Measurements from ENCODE around the gene TCF21. TPM values are rescaled to one million over a fixed set of nuclear protein-coding genes. Genes with fewer than 3 reads are reported as not detected.

The TCF21 gene
- not detected in 2 replicates for total RNA-seq (2013; cell fraction: nucleolus; rRNA removed)
- total RNA-seq (2014; rRNA removed) (not detected in 2 replicates), total RNA-seq (2014; rRNA removed; fragmentation: Illumina TruSeq; extraction: Trizol) (not detected in 2 replicates), total RNA-seq (2021) (0.08 TPM in 1 of 2 replicates, not detected in the other), polyA plus RNA-seq (2011; rRNA removed) (not detected in 2 replicates), polyA plus RNA-seq (2014; fragmentation: Illumina TruSeq; extraction: Trizol) (not detected in 2 replicates), polyA plus RNA-seq (2014; fragmentation: Nextera tagmentation; extraction: Ambion mirVana) (not detected), polyA plus RNA-seq (2014; rRNA removed) (not detected in 2 replicates), polyA plus RNA-seq (2016; fragmentation: Nextera tagmentation; extraction: Ambion mirVana) (not detected), polyA minus RNA-seq (2011; rRNA and poly(A)+ RNA removed) (not detected in 2 replicates), Bru-seq, nascent RNA (not detected), BruChase-seq, experiment 1, labeled RNA remaining after a 6-hour chase (not detected), BruChase-seq, experiment 2, labeled RNA remaining after a 2-hour chase (not detected)
- polyA plus RNA-seq (2011; ENCODE audit: low read depth), result not detected
- polyA plus RNA-seq (2011; cell fraction: cytosol; rRNA removed), result not detected in 2 replicates
- not detected in 2 replicates for polyA plus RNA-seq (2011; cell fraction: nucleus; rRNA removed)
- not detected in 2 replicates for polyA plus RNA-seq (2012)
- not detected in 2 replicates for polyA minus RNA-seq (2011; cell fraction: cytosol; rRNA and poly(A)+ RNA removed)
- not detected in 2 replicates for polyA minus RNA-seq (2011; cell fraction: nucleus; rRNA and poly(A)+ RNA removed)
- long read RNA-seq, experiment 1, result 0 reads
- long read RNA-seq, experiment 2, result 0 reads

DNA sequence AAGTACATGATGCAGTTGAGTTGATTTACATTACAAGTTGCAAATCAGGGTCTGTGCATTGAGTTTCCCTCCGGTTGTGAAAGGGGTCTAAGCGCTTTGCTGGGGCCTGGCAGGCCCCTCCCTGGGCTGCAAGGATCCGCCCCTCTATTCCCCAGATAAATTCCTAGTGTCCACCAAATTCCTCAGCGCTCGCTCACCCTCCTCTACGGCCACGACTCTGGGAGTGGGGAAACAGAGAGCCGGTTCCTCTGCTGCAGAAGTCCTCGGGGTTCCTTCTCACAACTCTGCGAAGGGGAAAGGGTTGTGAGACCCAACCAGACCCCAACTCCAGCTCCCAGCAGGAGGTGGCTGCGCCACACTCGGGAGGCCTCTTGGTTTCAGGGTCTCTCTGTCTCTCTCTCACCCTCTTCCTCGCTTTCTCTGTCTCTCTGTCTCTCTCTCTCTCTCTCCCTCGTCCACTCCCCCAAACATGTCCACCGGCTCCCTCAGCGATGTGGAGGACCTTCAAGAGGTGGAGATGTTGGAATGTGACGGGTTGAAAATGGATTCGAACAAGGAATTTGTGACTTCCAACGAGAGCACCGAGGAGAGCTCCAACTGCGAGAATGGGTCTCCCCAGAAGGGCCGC lies at the start of gene TCF21:
TSS of gene TCF21 (plus strand) at position 185 of the 628 bp plus-strand sequence. CDS start at position 470, 285 bp downstream.
- Histone ChIP-seq H3K4me3 (no peak within 1 kb of the TSS), H3K9me3 (replicated peaks; ENCODE audit: control insufficient read depth, insufficient read depth, low read length) (no peaks in the 10 kb centered on the region), H2AFZ (ENCODE audit: control insufficient read depth, low read depth, low read length) (no peak within 1 kb of the TSS), H3K4me2 (ENCODE audit: control insufficient read depth, insufficient read depth) (no peak within 1 kb of the TSS), H3K9ac (ENCODE audit: control insufficient read depth, insufficient read depth, low read length) (no peak within 1 kb of the TSS), H3K27ac (ENCODE audit: control insufficient read depth, insufficient read depth) (no peak within 1 kb of the TSS), H4K20me1 (ENCODE audit: control insufficient read depth, insufficient read depth) (no peaks in the 10 kb centered on the region), H3K79me2 (ENCODE audit: control insufficient read depth, insufficient read depth, low read length) (no peaks in the 10 kb centered on the region), H3K36me3 (ENCODE audit: control insufficient read depth in 2 of 2, insufficient read depth in 2 of 2, low read length in 1 of 2) (no peaks in the 10 kb centered on the region), H3K4me1 (ENCODE audit: control insufficient read depth, insufficient read depth, low read length) (no peaks in the 10 kb centered on the region), H3K27me3 (replicated peaks in 1 of 2; ENCODE audit: control insufficient read depth in 2 of 2, insufficient read depth in 2 of 2, low read length in 1 of 2) (peaks cover 17 to 35% of the 10 kb centered on the region in 2 experiments)
- DNase-seq (ENCODE audit: low read depth, low spot score) (no peak), ATAC-seq (no peak), FAIRE-seq (no peak)
- ChIA-PET SMC1A (ENCODE audit: uncharacterized antibody, unreplicated experiment) (no interaction called here), POLR2A (no interaction called here), RAD21 (ENCODE audit: unreplicated experiment) (no interaction called here), CTCF (no interaction called here)
- TF ChIP-seq ZNF622 (IDR thresholded peaks at IDR 0.05), result no peak
- no peak for TF ChIP-seq ZNF24 (IDR thresholded peaks at IDR 0.05)
- no peak for TF ChIP-seq ZBED1 (IDR thresholded peaks at IDR 0.05; ENCODE audit: borderline replicate concordance)
- no peak for TF ChIP-seq NFYB (IDR thresholded peaks at IDR 0.05; ENCODE audit: insufficient read depth, low read depth, low read length)
- no peak for TF ChIP-seq GABPA (IDR thresholded peaks at IDR 0.05; ENCODE audit: low read depth)
- intact Hi-C loops (cut with micrococcal nuclease; ENCODE audit: unreplicated experiment) (no loop called here), in situ Hi-C loops (cut with MboI) (no loop called here)
- BruUV-seq (replicated peaks), result no TSS peak
- WGBS (ENCODE audit: insufficient coverage, insufficient replicate concordance, low lambda C conversion rate, missing lambda C conversion rate), result 30% methylated on average over 21 of the region's 22 CpGs

Measured in GM12878 (cell line).